A673 (cell line): Measurements from ENCODE around the gene CCL7. TPM values are rescaled to one million over a fixed set of nuclear protein-coding genes. Genes with fewer than 3 reads are reported as not detected.

Experiments
- BruUV-seq: library from RNA; stranded (reverse); fragments of 400-500 nt; replicated peaks from 2 replicates; lab custom pipeline; 2021; lab: Mats Ljungman, UMichigan
- CTCF ChIA-PET: fragments of 300-600 bp; sonication (Branson Sonifier 250); formaldehyde crosslinking; loops from one replicate; lab custom pipeline; 2022; ENCODE audit warnings: antibody characterized with exemption; lab: Charles Lee
- POLR2A ChIA-PET: fragments of 300-600 bp; sonication (Branson Sonifier 250); formaldehyde crosslinking; loops from one replicate; lab custom pipeline; 2022; ENCODE audit warnings: antibody characterized with exemption; ENCODE audit not compliant: low non-redundant PET; lab: Charles Lee
- DNase-seq: peaks from one replicate; pipeline ENCODE4 v3.0.0-alpha.2; 2015; ENCODE audit warnings: low spot score
- H3K27ac ChIP-seq: fragments of 200-600 bp; sonication (generic); 2 replicates; pipeline ENCODE4 v1.5.1; 2016; ENCODE audit warnings: mixed run types, low read depth, mild to moderate bottlenecking, mixed read lengths, antibody characterized with exemption, low read length; ENCODE audit not compliant: poor library complexity, severe bottlenecking
- H3K27me3 ChIP-seq: fragments of 200-600 bp; sonication (generic); replicated peaks from 2 replicates; pipeline ENCODE4 v1.6.1; 2017; ENCODE audit warnings: mixed run types, low read depth, mild to moderate bottlenecking, mixed read lengths, antibody characterized with exemption, low read length; ENCODE audit not compliant: insufficient read depth, poor library complexity
- H3K36me3 ChIP-seq: fragments of 200-600 bp; sonication (generic); 2 replicates; pipeline ENCODE4 v1.6.1; 2016; ENCODE audit warnings: mixed run types, mild to moderate bottlenecking, mixed read lengths, antibody characterized with exemption, low read length; ENCODE audit not compliant: insufficient read depth, poor library complexity, severe bottlenecking
- H3K4me1 ChIP-seq: fragments of 200-600 bp; sonication (generic); 2 replicates; pipeline ENCODE4 v1.6.1; 2017; ENCODE audit warnings: mixed run types, mild to moderate bottlenecking, mixed read lengths, antibody characterized with exemption, low read length; ENCODE audit not compliant: insufficient read depth, poor library complexity, severe bottlenecking
- H3K4me3 ChIP-seq: fragments of 200-600 bp; sonication (generic); 2 replicates; pipeline ENCODE4 v1.5.1; 2016; ENCODE audit warnings: low read depth, mixed run types, mild to moderate bottlenecking, mixed read lengths, low read length; ENCODE audit not compliant: poor library complexity, severe bottlenecking
- H3K9me3 ChIP-seq: fragments of 200-600 bp; sonication (generic); 2 replicates; pipeline ENCODE4 v1.6.1; 2016; ENCODE audit warnings: mixed run types, low read depth, mild to moderate bottlenecking, mixed read lengths, antibody characterized with exemption, low read length; ENCODE audit not compliant: poor library complexity, severe bottlenecking
- CTCF ChIP-seq: fragments of 300-800, 200-600 bp; sonication (generic); conservative IDR thresholded peaks from 2 replicates; pipeline ENCODE4 v1.5.1; 2017; ENCODE audit warnings: low read depth, mild to moderate bottlenecking, antibody characterized with exemption, low read length, moderate library complexity, mixed read lengths
- EZH2 ChIP-seq: fragments of 200-600 bp; sonication (generic); IDR thresholded peaks from 2 replicates; pipeline ENCODE4 v1.6.1; 2017; ENCODE audit warnings: borderline replicate concordance, low read depth, mild to moderate bottlenecking, mixed read lengths, antibody characterized with exemption, low read length; ENCODE audit not compliant: poor library complexity, severe bottlenecking
- intact Hi-C: fragments of 100-400 bp; cut with micrococcal nuclease; formaldehyde crosslinking; loops from one replicate; pipeline ENCODE4 v1.10.0; 2022; ENCODE audit not compliant: unreplicated experiment
- total RNA-seq: library from RNA; stranded (reverse); gene quantifications from 2 replicates; pipeline ENCODE4 v1.2.3, GENCODE V29; 2021

The CCL7 gene
- total RNA-seq, 1 experiment from 2014 or later, result not detected

GRCh38 chr17:34265711-34266110 lies 4.3 kb upstream of the CCL7 start:
- H3K9me3 ChIP-seq, result no peaks in the 10 kb centered on the region
- intact Hi-C loops, result no loop called here
- TF ChIP-seq CTCF, result no peak
- TF ChIP-seq EZH2, result no peak
- ChIA-PET CTCF (no interaction called here), POLR2A (no interaction called here)
- H3K27ac ChIP-seq, result no peak overlapping the region
- no peaks in the 10 kb centered on the region for H3K36me3 ChIP-seq
- H3K4me1 ChIP-seq, result no peaks in the 10 kb centered on the region
- H3K27me3 ChIP-seq, result no peaks in the 10 kb centered on the region
- no peak overlapping the region for H3K4me3 ChIP-seq
- no TSS peak for BruUV-seq
- no peak for DNase-seq

- ChIA-PET CTCF (no interaction called here), POLR2A (no interaction called here)
- Histone ChIP-seq H3K27ac (no peak overlapping the region), H3K27me3 (no peaks in the 10 kb centered on the region), H3K9me3 (no peaks in the 10 kb centered on the region), H3K4me1 (no peaks in the 10 kb centered on the region), H3K36me3 (no peaks in the 10 kb centered on the region), H3K4me3 (no peak overlapping the region)
- no TSS peak for BruUV-seq
- intact Hi-C loops, result no loop called here
- DNase-seq, result no peak
- TF ChIP-seq CTCF (no peak), EZH2 (no peak)
Measured at GRCh38 chr17:34275881-34276280, 5.9 kb downstream of the CCL7 start.

- Histone ChIP-seq H3K27ac (no peak overlapping the region), H3K27me3 (no peaks in the 10 kb centered on the region), H3K36me3 (no peaks in the 10 kb centered on the region), H3K4me3 (no peak overlapping the region), H3K9me3 (no peaks in the 10 kb centered on the region), H3K4me1 (no peaks in the 10 kb centered on the region)
- DNase-seq, result no peak
- CTCF ChIA-PET, result no interaction called here
- TF ChIP-seq EZH2, result no peak
- TF ChIP-seq CTCF, result no peak
- no TSS peak for BruUV-seq
- intact Hi-C loops, result no loop called here
- POLR2A ChIA-PET, result no interaction called here
Measured at GRCh38 chr17:34276826-34277225, 6.8 kb downstream of the CCL7 start.
